Loucy (cell line): ENCODE data around the gene FAM89B.

Experiments used
- H2AFZ ChIP-seq: fragments of 200-600 bp; sonication (generic); 2 replicates; pipeline ENCODE4 v1.6.0; 2016; ENCODE audit warnings: antibody characterized with exemption, mild to moderate bottlenecking, low read length, moderate library complexity
- H3F3A ChIP-seq: fragments of 200-600 bp; 2 replicates; pipeline ENCODE4 v1.6.0; 2016; ENCODE audit warnings: antibody characterized with exemption, low read depth, mild to moderate bottlenecking
- H3K27me3 ChIP-seq: fragments of 200-600 bp; sonication (generic); 2 replicates; pipeline ENCODE4 v1.6.1; 2014; ENCODE audit warnings: low read length, mild to moderate bottlenecking; ENCODE audit not compliant: insufficient read depth, poor library complexity, severe bottlenecking
- H3K36me3 ChIP-seq: fragments of 200-600 bp; sonication (generic); 2 replicates; pipeline ENCODE4 v1.6.1; 2016; ENCODE audit warnings: low read length; ENCODE audit not compliant: insufficient read depth
- H3K4me1 ChIP-seq: fragments of 200-600 bp; sonication (generic); 2 replicates; pipeline ENCODE4 v1.5.1; 2014; ENCODE audit warnings: low read length, mild to moderate bottlenecking; ENCODE audit not compliant: insufficient read depth, poor library complexity, severe bottlenecking
- H3K4me2 ChIP-seq: fragments of 200-600 bp; sonication (generic); 2 replicates; pipeline ENCODE4 v1.6.0; 2014; ENCODE audit warnings: antibody characterized with exemption, low read length, low read depth, mild to moderate bottlenecking; ENCODE audit not compliant: poor library complexity, severe bottlenecking
- H3K4me3 ChIP-seq: fragments of 200-600 bp; sonication (generic); 2 replicates; pipeline ENCODE4 v1.5.1; 2014; ENCODE audit warnings: low read length, mild to moderate bottlenecking, mixed read lengths; ENCODE audit not compliant: poor library complexity, severe bottlenecking
- H3K79me2 ChIP-seq: fragments of 200-600 bp; sonication (generic); 2 replicates; pipeline ENCODE4 v1.6.1; 2014; ENCODE audit warnings: low read length; ENCODE audit not compliant: insufficient read depth
- H3K9ac ChIP-seq: fragments of 200-600 bp; sonication (generic); 2 replicates; pipeline ENCODE4 v1.6.0; 2014; ENCODE audit warnings: mild to moderate bottlenecking, low read depth, low read length, moderate library complexity; ENCODE audit not compliant: poor library complexity, severe bottlenecking
- H3K9me2 ChIP-seq: fragments of 200-600 bp; sonication (generic); replicated peaks from 2 replicates; pipeline ENCODE4 v1.6.1; 2016; ENCODE audit warnings: low read depth, low read length, mixed read lengths
- H3K9me3 ChIP-seq: fragments of 200-600 bp; sonication (generic); 2 replicates; pipeline ENCODE4 v1.6.1; 2014; ENCODE audit warnings: mild to moderate bottlenecking, antibody characterized with exemption, low read length, low read depth; ENCODE audit not compliant: insufficient read depth
- H4K20me1 ChIP-seq: fragments of 200-600 bp; sonication (generic); 2 replicates; pipeline ENCODE4 v1.6.0; 2014; ENCODE audit warnings: antibody characterized with exemption, low read length, mild to moderate bottlenecking; ENCODE audit not compliant: insufficient read depth, poor library complexity, severe bottlenecking
- CTCF ChIP-seq: fragments of 200-600 bp; sonication (generic); conservative IDR thresholded peaks from 2 replicates; pipeline ENCODE4 v1.5.1; 2014; ENCODE audit warnings: mild to moderate bottlenecking, antibody characterized with exemption, low read length
- EZH2phosphoT487 ChIP-seq: fragments of 200-600 bp; IDR thresholded peaks from 2 replicates; pipeline ENCODE4 v1.6.1; 2018; ENCODE audit warnings: antibody characterized with exemption, mild to moderate bottlenecking, moderate library complexity, borderline replicate concordance

FAM89B gene

GRCh38 chr11:65589444-65590239 is 17.3 kb downstream of the FAM89B start:
- TF ChIP-seq EZH2phosphoT487 (no peak), CTCF (no peak)
- peaks cover 2% of the 10 kb centered on the region for H4K20me1 ChIP-seq
- no peaks in the 10 kb centered on the region for H3K36me3 ChIP-seq
- peak overlapping the region; percentile 46 for H3K4me2 ChIP-seq
- no peak overlapping the region for H3K4me3 ChIP-seq
- no peaks in the 10 kb centered on the region for H3K79me2 ChIP-seq
- H3K9ac ChIP-seq: peak overlapping the region; percentile 55
- H3F3A ChIP-seq: no peaks in the 10 kb centered on the region
- no peak overlapping the region for H2AFZ ChIP-seq
- H3K9me3 ChIP-seq: no peaks in the 10 kb centered on the region
- no peaks in the 10 kb centered on the region for H3K27me3 ChIP-seq
- peaks cover 20% of the 10 kb centered on the region for H3K4me1 ChIP-seq
- no peaks in the 10 kb centered on the region for H3K9me2 ChIP-seq

- Histone ChIP-seq H3K9me3 (no peaks in the 10 kb centered on the region), H3F3A (no peaks in the 10 kb centered on the region), H3K36me3 (no peaks in the 10 kb centered on the region), H3K4me1 (peaks cover 20% of the 10 kb centered on the region), H3K9me2 (no peaks in the 10 kb centered on the region), H3K27me3 (no peaks in the 10 kb centered on the region), H3K79me2 (no peaks in the 10 kb centered on the region), H3K4me3 (no peak overlapping the region), H2AFZ (no peak overlapping the region), H3K4me2 (no peak overlapping the region), H4K20me1 (peaks cover 2% of the 10 kb centered on the region), H3K9ac (peak overlapping the region; percentile 38)
- no peak for TF ChIP-seq EZH2phosphoT487
- TF ChIP-seq CTCF: no peak
Observed at GRCh38 chr11:65590240-65590738, 18.0 kb downstream of the FAM89B start.

GRCh38 chr11:65591939-65592857 is 19.9 kb downstream of the FAM89B start:
- TF ChIP-seq EZH2phosphoT487: no peak
- no peak for TF ChIP-seq CTCF

More at GRCh38 chr11:65591939-65592857, 19.9 kb downstream of the FAM89B start:
- Histone ChIP-seq H3K79me2 (no peaks in the 10 kb centered on the region), H3K9ac (no peak overlapping the region), H2AFZ (no peak overlapping the region), H3K4me1 (peaks cover 20% of the 10 kb centered on the region), H3K4me3 (no peak overlapping the region), H4K20me1 (peaks cover 2% of the 10 kb centered on the region), H3K36me3 (no peaks in the 10 kb centered on the region), H3K4me2 (no peak overlapping the region), H3K9me2 (no peaks in the 10 kb centered on the region), H3K9me3 (no peaks in the 10 kb centered on the region), H3K27me3 (no peaks in the 10 kb centered on the region), H3F3A (no peaks in the 10 kb centered on the region)
